GM12801 (cell line): ENCODE measurements around the gene TRHDE.

Source experiments
- TF ChIP-seq, protein P1 (sequence below): IDR thresholded peaks from one replicate; pipeline ENCODE4 v1.5.1; 2011; ENCODE audit warnings: control low read depth; ENCODE audit not compliant: insufficient read length; ENCODE audit errors: extremely low read depth

TRHDE gene

DNA sequence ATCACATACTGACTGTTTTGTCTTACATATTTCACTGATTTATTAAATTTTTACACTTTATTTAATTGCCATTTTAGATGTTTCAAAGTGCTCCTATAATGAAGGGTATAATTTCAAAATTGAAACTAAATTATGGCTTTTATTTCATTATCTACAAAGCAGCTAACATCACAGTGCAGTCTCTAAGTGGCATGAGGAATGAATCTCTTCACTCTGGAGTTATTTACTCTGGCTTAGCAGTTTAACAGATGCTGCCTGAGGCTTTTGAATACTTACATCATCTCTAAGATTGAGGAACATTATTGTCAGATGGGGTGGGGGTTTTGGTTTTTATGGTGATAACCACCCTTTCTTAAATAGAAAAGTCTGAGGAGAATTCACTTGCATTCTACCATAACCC is 386.4 kb downstream of the TRHDE start:
- TF ChIP-seq, protein P1, sequence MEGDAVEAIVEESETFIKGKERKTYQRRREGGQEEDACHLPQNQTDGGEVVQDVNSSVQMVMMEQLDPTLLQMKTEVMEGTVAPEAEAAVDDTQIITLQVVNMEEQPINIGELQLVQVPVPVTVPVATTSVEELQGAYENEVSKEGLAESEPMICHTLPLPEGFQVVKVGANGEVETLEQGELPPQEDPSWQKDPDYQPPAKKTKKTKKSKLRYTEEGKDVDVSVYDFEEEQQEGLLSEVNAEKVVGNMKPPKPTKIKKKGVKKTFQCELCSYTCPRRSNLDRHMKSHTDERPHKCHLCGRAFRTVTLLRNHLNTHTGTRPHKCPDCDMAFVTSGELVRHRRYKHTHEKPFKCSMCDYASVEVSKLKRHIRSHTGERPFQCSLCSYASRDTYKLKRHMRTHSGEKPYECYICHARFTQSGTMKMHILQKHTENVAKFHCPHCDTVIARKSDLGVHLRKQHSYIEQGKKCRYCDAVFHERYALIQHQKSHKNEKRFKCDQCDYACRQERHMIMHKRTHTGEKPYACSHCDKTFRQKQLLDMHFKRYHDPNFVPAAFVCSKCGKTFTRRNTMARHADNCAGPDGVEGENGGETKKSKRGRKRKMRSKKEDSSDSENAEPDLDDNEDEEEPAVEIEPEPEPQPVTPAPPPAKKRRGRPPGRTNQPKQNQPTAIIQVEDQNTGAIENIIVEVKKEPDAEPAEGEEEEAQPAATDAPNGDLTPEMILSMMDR, result no peak

DNA sequence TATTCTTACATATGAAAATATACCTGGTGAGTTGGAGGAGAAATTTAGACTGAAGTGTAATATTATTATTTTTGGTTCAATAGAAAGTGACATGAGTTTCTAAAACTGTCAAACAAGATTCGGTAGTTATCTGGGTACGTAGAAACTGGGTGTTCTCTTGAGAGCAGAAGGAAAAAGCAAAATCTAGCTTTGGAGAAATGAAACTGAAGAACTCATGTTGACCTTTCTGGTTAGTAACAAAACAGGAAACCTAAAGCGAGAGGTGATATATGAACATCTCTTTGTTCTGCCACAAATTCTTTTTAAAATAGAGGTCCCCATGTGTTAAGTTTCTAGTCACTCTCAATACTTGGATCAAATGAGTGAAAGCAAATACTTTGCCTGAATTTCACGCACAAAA is 401.7 kb downstream of the TRHDE start:
- TF ChIP-seq, protein P1, result no peak

DNA sequence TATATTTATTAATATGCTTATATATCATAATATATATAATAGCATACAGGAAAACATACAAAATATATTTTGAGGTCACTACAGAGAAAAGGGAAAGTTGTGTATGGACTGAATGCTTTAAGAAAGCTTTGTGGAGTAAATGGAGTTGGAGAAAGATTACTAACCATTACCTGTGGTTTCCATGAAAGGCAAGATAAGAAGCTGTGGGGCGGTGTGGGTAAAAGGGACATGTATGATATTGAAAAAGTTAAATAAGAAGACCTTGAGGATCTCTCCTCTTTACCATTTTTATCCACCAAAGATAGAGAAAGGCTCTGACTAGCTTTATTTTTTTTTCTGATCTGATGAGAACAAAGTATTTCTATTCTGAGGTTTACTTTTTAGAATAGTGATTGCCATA is 404.4 kb downstream of the TRHDE start:
- TF ChIP-seq, protein P1, result no peak

DNA sequence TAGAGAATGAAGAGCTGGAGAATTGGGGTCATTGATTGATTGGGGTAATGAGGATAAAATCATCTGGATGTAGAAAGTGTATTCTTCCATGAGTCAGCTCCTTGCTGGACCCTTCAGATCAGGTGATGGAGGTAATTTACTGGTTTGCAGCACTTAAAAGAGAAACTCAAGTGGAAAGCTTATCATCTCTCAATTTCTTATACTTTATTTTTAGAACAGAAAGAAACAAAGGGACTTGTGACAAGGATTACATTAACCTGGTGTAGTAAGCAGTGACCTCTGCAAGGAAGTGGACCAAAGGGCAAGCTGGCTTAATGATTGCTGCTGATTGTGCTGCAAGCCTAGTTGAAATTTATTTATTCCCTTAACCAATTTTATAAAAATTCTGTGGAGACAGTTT is 405.0 kb downstream of the TRHDE start:
- TF ChIP-seq, protein P1, result no peak

DNA sequence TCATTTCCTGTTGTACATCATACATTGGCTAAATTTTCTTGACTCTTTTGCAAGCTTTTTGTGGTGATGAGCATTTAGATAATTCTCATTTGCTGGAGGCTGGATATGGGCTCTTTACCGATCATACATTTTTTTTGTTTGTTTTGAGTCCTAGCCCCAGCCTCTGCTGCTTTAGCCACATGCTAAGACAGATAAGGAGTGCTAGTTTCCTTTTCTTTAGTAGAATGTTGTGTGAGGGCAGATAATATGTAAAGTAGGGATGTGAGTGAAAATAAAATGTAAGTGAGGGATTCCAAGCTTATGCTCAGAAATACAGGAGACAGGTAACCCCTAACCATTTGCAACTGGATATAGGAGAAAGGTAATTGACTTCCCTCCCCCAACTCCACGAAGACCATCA is 405.7 kb downstream of the TRHDE start:
- TF ChIP-seq, protein P1, result no peak

DNA sequence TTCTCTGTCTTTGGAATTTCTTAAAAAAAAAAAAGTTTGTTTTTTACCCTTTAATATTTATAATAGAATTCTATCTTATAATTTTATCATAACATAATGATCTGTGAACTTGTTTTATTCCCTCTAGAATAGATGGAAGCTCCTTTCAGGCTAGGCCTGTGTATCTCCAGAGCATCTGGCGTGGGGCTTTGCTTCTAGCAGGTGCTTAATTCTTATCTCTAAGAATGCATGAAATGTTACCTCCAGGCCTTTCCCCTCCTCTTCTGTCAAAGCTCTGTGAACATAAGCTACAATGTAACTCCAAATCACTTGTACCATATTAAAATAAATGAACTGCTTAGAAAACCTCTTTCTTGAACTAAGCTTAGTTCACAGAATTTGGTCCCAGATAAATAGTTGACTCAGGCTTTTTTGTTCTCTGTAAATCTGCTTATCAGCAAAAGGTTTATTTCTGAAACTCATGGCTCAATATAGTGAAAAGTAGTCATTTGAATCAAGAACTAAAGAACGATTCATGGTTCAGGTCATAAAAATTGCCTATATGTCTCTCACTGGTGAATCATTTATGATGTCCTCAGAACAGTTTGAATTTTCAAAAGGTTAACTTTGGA is 407.1 kb downstream of the TRHDE start:
- TF ChIP-seq, protein P1, result no peak

DNA sequence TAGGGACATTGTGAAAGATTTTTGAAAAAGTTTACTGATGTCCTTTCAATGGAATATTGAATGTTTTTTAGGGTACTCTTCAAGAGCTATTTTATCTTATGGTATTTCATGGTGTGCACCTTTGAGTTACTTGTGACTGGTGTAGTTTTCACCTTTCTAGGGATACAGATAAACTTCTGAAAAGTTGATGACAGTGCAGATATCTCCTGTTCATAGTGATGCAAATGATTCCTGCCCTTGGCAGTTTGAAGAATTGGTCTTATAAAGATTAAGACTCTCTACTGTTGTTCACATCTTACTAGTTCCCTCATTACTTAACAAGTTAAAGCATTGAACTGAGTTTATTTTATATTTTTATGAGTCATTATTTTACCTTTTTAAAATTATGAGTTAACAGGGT is 408.9 kb downstream of the TRHDE start:
- TF ChIP-seq, protein P1, result no peak
